A549 (cell line): ENCODE data around the gene CCDC159. TPM values are rescaled to one million over a fixed set of nuclear protein-coding genes. Genes with fewer than 3 reads are reported as not detected.
"Not testable (repeated sequence)": the region's sequence is repeated elsewhere in the genome, so short reads cannot be mapped to it uniquely, and the experiment has no call there.

Experiments
- ATAC-seq, 2 experiments: fragments of 200-7000 bp in 1 of 2; fragments of >200 bp in 1 of 2; cut with Nextera tagmentation in 1 of 2; cut with Tn5 transposase in 1 of 2; 3 replicates each; pipeline versions ENCODE4 v1.8.0 to v1.9.1; 2018 to 2020; ENCODE audit warnings: mild to moderate bottlenecking in 1 of 2, moderate library complexity in 1 of 2
- CTCF ChIA-PET: fragments of 300-600 bp; sonication (Branson Sonifier 250); formaldehyde crosslinking; extraction: SDS; loops from one replicate; lab custom pipeline; 2021; ENCODE audit warnings: antibody characterized with exemption, inconsistent platforms; lab: Yijun Ruan, JAX
- POLR2A ChIA-PET: fragments of 350-600 bp; formaldehyde crosslinking; extraction: SDS; loops from one replicate; lab custom pipeline; 2021; ENCODE audit warnings: antibody characterized with exemption, inconsistent platforms; lab: Yijun Ruan, JAX
- DNase-seq, 2 experiments: peaks; one replicate each; pipeline versions ENCODE4 v3.0.0 to v3.0.0-alpha.2; 2011 to 2016; ENCODE audit warnings: low read depth in 1 of 2, low spot score in 1 of 2
- FAIRE-seq: peaks from 2 replicates; lab custom pipeline; 2011; peaks lifted over from hg19 to GRCh38; lab: Jason Lieb, UNC
- H3K27ac ChIP-seq, 2 experiments: fragments of >200 bp; sonication (Bioruptor Twin); formaldehyde crosslinking; 3 replicates each; pipeline ENCODE4 v1.5.1; 2016 to 2017
- H3K4me1 ChIP-seq: fragments of >200 bp; sonication (Bioruptor Twin); formaldehyde crosslinking; 3 replicates; pipeline ENCODE4 v1.6.1; 2016
- H3K4me2 ChIP-seq: fragments of >200 bp; sonication (Bioruptor Twin); formaldehyde crosslinking; 3 replicates; pipeline ENCODE4 v1.6.1; 2016
- H3K4me3 ChIP-seq: fragments of >200 bp; sonication (Bioruptor Twin); formaldehyde crosslinking; 3 replicates; pipeline ENCODE4 v1.5.1; 2016
- H3K9me3 ChIP-seq: fragments of >200 bp; sonication (Bioruptor Twin); formaldehyde crosslinking; 3 replicates; pipeline ENCODE4 v1.6.1; 2016
- EHF ChIP-seq: fragments of 250-450 bp; sonication (Bioruptor Pico); IDR thresholded peaks from 2 replicates; pipeline ENCODE4 v1.5.0; 2020; ENCODE audit warnings: mild to moderate bottlenecking
- ESRRA ChIP-seq: fragments of 150-350 bp; IDR thresholded peaks from 2 replicates; pipeline ENCODE4 v1.6.1; 2014; ENCODE audit warnings: mild to moderate bottlenecking, low read length, borderline replicate concordance
- FOSL2 ChIP-seq, 2 experiments: fragments of 450-650 bp in 1 of 2; fragments of >200 bp in 1 of 2; sonication (Bioruptor Twin) in 1 of 2; formaldehyde crosslinking; IDR thresholded peaks; 2 replicates each; pipeline versions ENCODE4 v1.5.0 to v1.6.1; 2016 to 2020; ENCODE audit warnings: mild to moderate bottlenecking in 1 of 2, moderate library complexity in 1 of 2
- FOXS1 ChIP-seq: fragments of 250-450 bp; sonication (Bioruptor Pico); IDR thresholded peaks from 2 replicates; pipeline ENCODE4 v1.5.0; 2020; ENCODE audit warnings: mild to moderate bottlenecking, moderate library complexity
- GATA3 ChIP-seq: IDR thresholded peaks from 2 replicates; pipeline ENCODE4 v1.6.1; 2012; ENCODE audit warnings: borderline replicate concordance
- HDAC2 ChIP-seq: fragments of 200-600 bp; sonication (generic); IDR thresholded peaks from 2 replicates; pipeline ENCODE4 v1.6.1; 2016
- HOXB13 ChIP-seq: fragments of 250-450 bp; sonication (Bioruptor Pico); IDR thresholded peaks from 2 replicates; pipeline ENCODE4 v1.5.0; 2020; ENCODE audit warnings: low read depth, mild to moderate bottlenecking, moderate library complexity
- MAFK ChIP-seq: fragments of 450-650 bp; IDR thresholded peaks from 2 replicates; pipeline ENCODE4 v1.6.1; 2014; ENCODE audit not compliant: partially characterized antibody
- NR3C1 ChIP-seq: fragments of >200 bp; sonication (Bioruptor Twin); formaldehyde crosslinking; IDR thresholded peaks from 3 replicates; pipeline ENCODE4 v1.6.1; 2017
- PHF8 ChIP-seq: fragments of 200-600 bp; sonication (generic); IDR thresholded peaks from 2 replicates; pipeline ENCODE4 v1.6.1; 2016; ENCODE audit warnings: low read depth, mild to moderate bottlenecking, antibody characterized with exemption, moderate library complexity, borderline replicate concordance
- POLR2A ChIP-seq: IDR thresholded peaks from 2 replicates; pipeline ENCODE4 v1.6.1; 2012; ENCODE audit warnings: mild to moderate bottlenecking, low read length
- RAD21 ChIP-seq, 2 experiments: fragments of >200 bp in 1 of 2; sonication (Bioruptor Twin) in 1 of 2; formaldehyde crosslinking in 1 of 2; IDR thresholded peaks in 1 of 2; conservative IDR thresholded peaks in 1 of 2; 2 replicates in 1 of 2; 3 replicates in 1 of 2; pipeline ENCODE4 v1.6.1; 2012 to 2018; ENCODE audit warnings: inconsistent platforms in 1 of 2
- RCOR1 ChIP-seq: fragments of 150-350 bp; IDR thresholded peaks from 2 replicates; pipeline ENCODE4 v1.6.1; 2014; ENCODE audit warnings: antibody characterized with exemption, low read length, low read depth
- TFCP2L1 ChIP-seq: fragments of 250-450 bp; sonication (Bioruptor Pico); IDR thresholded peaks from 2 replicates; pipeline ENCODE4 v1.5.0; 2021; ENCODE audit warnings: mild to moderate bottlenecking
- ZFP36 ChIP-seq: fragments of 450-650 bp; IDR thresholded peaks from 2 replicates; pipeline ENCODE4 v1.6.1; 2014; ENCODE audit warnings: borderline replicate concordance; ENCODE audit not compliant: partially characterized antibody
- WGBS: methylation state at CpG from one replicate; pipeline ENCODE4 v1.1.6; 2017; ENCODE audit errors: missing lambda C conversion rate; 5-methylcytosine and 5-hydroxymethylcytosine counted together
- polyA plus RNA-seq, 4 experiments: library from polyadenylated mRNA; depleted of rRNA in 3 of 4; stranded (reverse); fragments of >200 nt; fragmentation: RNase III in 1 of 4; extraction: RNeasy Plus Mini Kit Qiagen cat#74134 plus additional on column Dnase treatment in 1 of 4; gene quantifications; 2 replicates in 3 of 4; 3 replicates in 1 of 4; pipeline ENCODE4 v1.2.3, GENCODE V29; 2011 to 2017
- TF ChIP-seq, protein P1 (sequence below): IDR thresholded peaks from 2 replicates; pipeline ENCODE4 v1.6.1; 2012
- TF ChIP-seq, protein P2 (sequence below): fragments of 250-450 bp; sonication (Bioruptor Pico); IDR thresholded peaks from 2 replicates; pipeline ENCODE4 v1.5.0; 2020; ENCODE audit warnings: low read depth, mild to moderate bottlenecking, moderate library complexity

The CCDC159 gene
- polyA plus RNA-seq, 2 of the 4 experiments (the other 2 are of a cell fraction): 8.4 to 11.3 TPM

DNA sequence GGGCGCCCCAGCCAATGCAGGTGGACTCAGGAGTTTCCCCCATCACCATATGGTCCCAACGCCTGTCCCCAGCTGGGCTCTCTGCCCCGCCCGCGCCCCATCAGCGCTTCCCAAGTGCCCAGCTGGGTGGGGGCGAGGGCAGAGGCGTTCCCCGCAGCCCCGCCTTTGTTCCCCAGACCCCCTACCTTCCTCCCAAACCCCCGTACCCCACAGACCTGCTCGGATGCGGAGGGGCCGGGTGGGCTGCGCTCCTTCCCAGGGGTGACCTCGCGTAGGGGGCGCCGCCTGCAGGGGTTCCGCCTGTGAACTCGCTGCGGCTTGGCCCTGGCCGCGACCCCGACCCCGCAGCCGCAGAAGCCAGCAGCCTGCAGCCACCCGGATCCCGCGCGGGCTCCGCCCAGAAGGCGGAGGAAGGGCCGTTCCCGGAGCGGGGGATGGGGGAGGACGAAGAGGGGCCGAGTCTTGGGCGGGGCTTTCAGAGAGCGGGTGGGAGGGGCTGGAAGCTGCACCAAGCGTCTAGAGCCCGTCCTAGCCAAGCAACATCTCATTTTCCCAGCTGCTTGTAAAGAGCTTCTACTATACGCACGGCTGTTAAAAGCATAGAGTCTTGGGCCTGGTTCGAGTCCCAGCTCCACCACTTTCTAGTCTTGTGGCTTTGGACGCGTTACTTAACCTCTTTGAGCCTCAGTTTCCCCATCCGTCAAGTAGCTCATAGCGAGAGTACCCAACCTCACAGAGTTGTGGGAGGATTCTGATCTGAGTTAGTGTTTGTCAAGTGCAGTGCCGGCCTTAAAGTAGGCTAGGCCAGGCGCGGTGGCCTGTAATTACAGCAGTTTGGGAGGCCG lies 6.8 kb upstream of the CCDC159 start, which contains the start of gene RAB3D:
TSS of gene RAB3D (minus strand) at position 404 of the 845 bp plus-strand sequence. CDS start 2,258 bp downstream, outside the sequence.
- TF ChIP-seq NR3C1 (no peak), RCOR1 (no peak), RAD21 (conservative IDR thresholded peaks at IDR 0.05 in 1 of 2, IDR thresholded peaks at IDR 0.05 in 1 of 2) (no peak), PHF8 (0 out of 2 replicates have a peak, but pooled peaks have one; percentile 12), HDAC2 (no peak), FOSL2 (IDR thresholded peaks at IDR 0.05) (no peak), FOSL2 (CRISPR knock-in tag; IDR thresholded peaks at IDR 0.05) (no peak), ESRRA (no peak), ZFP36 (no peak), POLR2A (peak; percentile 43; the same call in 1 of the 2 replicates), TFCP2L1 (no peak), GATA3 (no peak)
- TF ChIP-seq, protein P1, sequence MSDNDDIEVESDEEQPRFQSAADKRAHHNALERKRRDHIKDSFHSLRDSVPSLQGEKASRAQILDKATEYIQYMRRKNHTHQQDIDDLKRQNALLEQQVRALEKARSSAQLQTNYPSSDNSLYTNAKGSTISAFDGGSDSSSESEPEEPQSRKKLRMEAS: no peak
- TF ChIP-seq, protein P2, sequence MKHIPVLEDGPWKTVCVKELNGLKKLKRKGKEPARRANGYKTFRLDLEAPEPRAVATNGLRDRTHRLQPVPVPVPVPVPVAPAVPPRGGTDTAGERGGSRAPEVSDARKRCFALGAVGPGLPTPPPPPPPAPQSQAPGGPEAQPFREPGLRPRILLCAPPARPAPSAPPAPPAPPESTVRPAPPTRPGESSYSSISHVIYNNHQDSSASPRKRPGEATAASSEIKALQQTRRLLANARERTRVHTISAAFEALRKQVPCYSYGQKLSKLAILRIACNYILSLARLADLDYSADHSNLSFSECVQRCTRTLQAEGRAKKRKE (CRISPR knock-in tag): no peak
- Histone ChIP-seq H3K27ac (peak within 1 kb of the TSS; percentile 91 to 95), H3K4me3 (peak within 1 kb of the TSS; percentile 89), H3K4me2 (peak within 1 kb of the TSS; percentile 85), H3K4me1 (peaks cover 25% of the 10 kb centered on the region), H3K9me3 (no peaks in the 10 kb centered on the region)
- ATAC-seq (peak; percentile 87 to 95), DNase-seq (peak; percentile 85), FAIRE-seq (no peak)
- POLR2A ChIA-PET: interaction anchor here (1.0 to 2.4 kb wide), 6 partner anchors 16 to 143 kb away, joined by 3 to 13 read pairs (median 6); partner anchors contain the start of gene SWSAP1
- CTCF ChIA-PET: interaction anchor here (0.7 to 5.0 kb wide), 5 partner anchors 10 to 48 kb away, joined by 3 to 31 read pairs (median 4); no protein-coding TSS in a partner anchor
- WGBS: 20% methylated on average over 12 of the region's 53 CpGs

DNA sequence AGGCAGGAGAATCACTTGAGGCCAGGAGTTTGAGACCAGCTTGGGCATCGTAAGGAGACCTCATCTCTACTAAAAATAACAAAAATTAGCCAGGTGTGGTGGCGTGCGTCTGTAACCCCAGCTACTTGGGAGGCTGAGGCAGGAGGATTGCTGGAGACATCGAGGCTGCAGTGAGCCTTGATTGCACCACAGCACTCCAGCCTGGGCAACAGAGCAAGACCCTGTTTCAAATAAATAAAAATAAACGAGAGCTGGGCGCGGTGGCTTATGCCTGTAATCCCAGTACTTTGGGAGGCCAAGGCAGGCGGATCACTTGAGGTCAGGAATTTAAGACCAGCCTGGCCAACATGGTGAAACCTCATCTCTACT lies 6.2 kb upstream of the CCDC159 start:
- 90% methylated on average over 8 of the region's 8 CpGs for WGBS
- not testable (repeated sequence) for DNase-seq, ATAC-seq, H3K9me3 ChIP-seq, FAIRE-seq
- CTCF ChIA-PET: interaction anchor here (0.7 to 5.0 kb wide), 5 partner anchors 9 to 49 kb away, joined by 3 to 31 read pairs (median 4); no protein-coding TSS in a partner anchor
- Histone ChIP-seq H3K4me1 (peaks cover 31% of the 10 kb centered on the region), H3K4me2 (peak overlapping the region; percentile 85), H3K27ac (peak overlapping the region; percentile 91 to 95; a peak in 5 of 6 replicates), H3K4me3 (peak overlapping the region; percentile 89; the same call in 2 of the 3 replicates)
- POLR2A ChIA-PET: interaction anchor here (1.0 to 2.4 kb wide), 6 partner anchors 16 to 142 kb away, joined by 3 to 13 read pairs (median 6); partner anchors contain the start of gene SWSAP1

DNA sequence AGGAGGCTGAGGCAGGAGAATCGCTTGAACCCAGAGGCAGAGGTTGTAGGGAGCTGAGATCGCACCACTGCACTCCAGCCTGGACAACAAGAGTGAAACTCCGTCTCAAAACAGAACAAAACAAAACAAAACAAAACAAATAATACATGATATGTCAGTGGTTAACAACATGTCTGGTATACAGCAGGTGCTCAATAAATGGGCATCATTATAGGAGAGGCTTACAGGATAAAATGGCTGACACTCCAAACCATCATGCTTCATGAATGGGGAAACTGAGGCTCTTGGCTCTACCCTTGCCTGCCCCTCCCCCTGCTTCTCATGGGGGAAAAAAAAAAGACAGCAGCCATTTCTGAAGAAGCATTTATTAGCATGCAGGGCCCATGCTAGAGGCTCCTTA lies 3.9 kb upstream of the CCDC159 start:
- 95% methylated on average over 3 of the region's 3 CpGs for WGBS
- ChIA-PET CTCF (interaction anchor here (3.0 to 3.2 kb wide), 2 partner anchors 40 to 49 kb away, joined by 13 to 18 read pairs; no protein-coding TSS in a partner anchor), POLR2A (interaction anchor here (2.7 kb wide), 1 partner anchor 32 kb away, joined by 15 read pairs; the partner anchor contains the start of gene SWSAP1)
- FAIRE-seq: no peak
- peak overlapping the region in 1 of 2 experiments; percentile 98; a peak in 2 of 6 replicates for H3K27ac ChIP-seq
- H3K4me2 ChIP-seq: no peak overlapping the region
- H3K4me3 ChIP-seq: no peak overlapping the region
- DNase-seq: no peak
- TF ChIP-seq MAFK (no peak), EHF (CRISPR knock-in tag) (no peak), FOXS1 (CRISPR knock-in tag) (no peak), HOXB13 (no peak), PHF8 (no peak)
- H3K9me3 ChIP-seq: no peaks in the 10 kb centered on the region
- ATAC-seq: no peak
- H3K4me1 ChIP-seq: peaks cover 40% of the 10 kb centered on the region
